Measurements from ENCODE around the gene NIT1. TPM values are rescaled to one million over a fixed set of nuclear protein-coding genes. Genes with fewer than 3 reads are reported as not detected.
A peak's percentile ranks its signal among the peaks of the same experiment; 100 is the strongest.

The NIT1 gene
- total and polyA plus RNA-seq, 2 of the 13 experiments (the other 11 are each of a cell fraction or from before 2014, with no cell fraction given), result 22.7 to 31.0 TPM

- Histone ChIP-seq H3K9ac (ENCODE audit: insufficient read depth, low read depth, low read length) (no peak overlapping the region), H3K36me3 (replicated peaks in 1 of 2; ENCODE audit: control insufficient read depth in 1 of 2, insufficient read depth in 2 of 2, low read length in 2 of 2) (peaks cover 11 to 43% of the 10 kb centered on the region in 2 experiments; a peak in 4 of 5 replicates), H3K4me3 (replicated peaks in 1 of 3; ENCODE audit: insufficient read depth in 1 of 3, low read depth in 2 of 3, low read length in 3 of 3) (no peak overlapping the region), H3K9me3 (ENCODE audit: low read length) (no peaks in the 10 kb centered on the region), H3K79me2 (ENCODE audit: insufficient read depth, low read length) (peaks cover 7% of the 10 kb centered on the region), H4K20me1 (ENCODE audit: insufficient read depth, low read length) (no peaks in the 10 kb centered on the region), H2AFZ (ENCODE audit: low read length) (no peak overlapping the region), H3K27ac (ENCODE audit: extremely low read length, insufficient read depth, low read length) (no peak overlapping the region), H3K27me3 (ENCODE audit: control insufficient read depth in 1 of 2, insufficient read depth in 2 of 2, low read length in 2 of 2) (no peaks in the 10 kb centered on the region; a peak in 1 of 5 replicates), H3K4me2 (ENCODE audit: low read depth, low read length) (no peak overlapping the region), H3K4me1 (ENCODE audit: insufficient read depth, low read length) (peaks cover 38% of the 10 kb centered on the region)
- intact Hi-C loops (cut with micrococcal nuclease; ENCODE audit: unreplicated experiment) (no loop called here), in situ Hi-C loops (cut with HindIII; ENCODE audit: extremely low pct_ligation_motif_present, low pct_unique_long_range_greater_than_20kb) (no loop called here)
- CTCF ChIA-PET (ENCODE audit: low intra/inter-chr PET ratio, low total read pairs), result no interaction called here
- ATAC-seq (no peak), DNase-seq (ENCODE audit: low spot score) (no peak), FAIRE-seq (no peak)
- BruUV-seq (replicated peaks), result no TSS peak
- 86% methylated on average over 7 of the region's 7 CpGs for WGBS (ENCODE audit: low lambda C conversion rate)
- POLR2A ChIA-PET, result no interaction called here
- TF ChIP-seq ISL2 (CRISPR knock-in tag; IDR thresholded peaks at IDR 0.05) (no peak), RBFOX2 (IDR thresholded peaks at IDR 0.05; ENCODE audit: low read depth, low read length) (0 out of 2 replicates have a peak, but pooled peaks have one; percentile 9), MED8 (CRISPR knock-in tag; IDR thresholded peaks at IDR 0.05; ENCODE audit: insufficient replicate concordance) (no peak)
Measured at GRCh38 chr1:161162052-161162451, 44.1 kb downstream of the NIT1 start.

- no peaks in the 10 kb centered on the region for H3K9me3 ChIP-seq (ENCODE audit: low read length)
- in situ Hi-C loops (cut with HindIII; ENCODE audit: extremely low pct_ligation_motif_present, low pct_unique_long_range_greater_than_20kb) (no loop called here), intact Hi-C loops (cut with micrococcal nuclease; ENCODE audit: unreplicated experiment) (no loop called here)
- no peak overlapping the region for H3K4me2 ChIP-seq (ENCODE audit: low read depth, low read length)
- H3K4me1 ChIP-seq (ENCODE audit: insufficient read depth, low read length), result peaks cover 45% of the 10 kb centered on the region
- H3K4me3 ChIP-seq (replicated peaks in 1 of 3; ENCODE audit: insufficient read depth in 1 of 3, low read depth in 2 of 3, low read length in 3 of 3), result no peak overlapping the region
- no TSS peak for BruUV-seq (replicated peaks)
- no peak overlapping the region for H3K9ac ChIP-seq (ENCODE audit: insufficient read depth, low read depth, low read length)
- DNase-seq (ENCODE audit: low spot score) (no peak), FAIRE-seq (no peak), ATAC-seq (no peak)
- H2AFZ ChIP-seq (ENCODE audit: low read length), result no peak overlapping the region
- H3K27me3 ChIP-seq (ENCODE audit: control insufficient read depth in 1 of 2, insufficient read depth in 2 of 2, low read length in 2 of 2), result no peaks in the 10 kb centered on the region; a peak in 1 of 5 replicates
- peaks cover 10% of the 10 kb centered on the region for H3K79me2 ChIP-seq (ENCODE audit: insufficient read depth, low read length)
- H3K36me3 ChIP-seq (replicated peaks in 1 of 2; ENCODE audit: control insufficient read depth in 1 of 2, insufficient read depth in 2 of 2, low read length in 2 of 2), result peaks cover 11 to 41% of the 10 kb centered on the region in 2 experiments; a peak in 4 of 5 replicates
- 99% methylated on average over 9 of the region's 10 CpGs for WGBS (ENCODE audit: low lambda C conversion rate)
- TF ChIP-seq ZNF513 (CRISPR knock-in tag; conservative IDR thresholded peaks at IDR 0.05) (no peak), SNAPC4 (CRISPR knock-in tag; IDR thresholded peaks at IDR 0.05) (no peak), KLF9 (CRISPR knock-in tag; IDR thresholded peaks at IDR 0.05; ENCODE audit: low read depth) (no peak), RXRB (CRISPR knock-in tag; IDR thresholded peaks at IDR 0.05; ENCODE audit: borderline replicate concordance) (no peak), ZNF431 (CRISPR knock-in tag; IDR thresholded peaks at IDR 0.05; ENCODE audit: borderline replicate concordance, low read depth) (no peak), ZFP1 (CRISPR knock-in tag; IDR thresholded peaks at IDR 0.05) (no peak), GTF3A (CRISPR knock-in tag; conservative IDR thresholded peaks at IDR 0.05) (no peak), ZNF780A (CRISPR knock-in tag; IDR thresholded peaks at IDR 0.05) (no peak), ZNF256 (CRISPR knock-in tag; conservative IDR thresholded peaks at IDR 0.05) (no peak)
- ChIA-PET POLR2A (no interaction called here), CTCF (ENCODE audit: low intra/inter-chr PET ratio, low total read pairs) (no interaction called here)
- H3K27ac ChIP-seq (ENCODE audit: extremely low read length, insufficient read depth, low read length), result no peak overlapping the region
- no peaks in the 10 kb centered on the region for H4K20me1 ChIP-seq (ENCODE audit: insufficient read depth, low read length)
Measured at GRCh38 chr1:161162806-161163205, 44.9 kb downstream of the NIT1 start.
